Astrocyte of the cerebellum (primary cell): ENCODE measurements around the gene PIGN.

Source experiments
- DNase-seq: peaks from one replicate; pipeline ENCODE4 v3.0.0-alpha.2; 2011; ENCODE audit warnings: low read depth
- H3K4me3 ChIP-seq: 2 replicates; pipeline ENCODE4 v1.5.1; 2011; ENCODE audit warnings: mild to moderate bottlenecking, low read depth, low read length, moderate library complexity
- in situ Hi-C: cut with HindIII; loops from 2 replicates; pipeline ENCODE4 v1.10.0; 2017; ENCODE audit warnings: low sequenced_read_pairs
- TF ChIP-seq, protein P1 (sequence below): IDR thresholded peaks from 2 replicates; pipeline ENCODE4 v1.5.1; 2012; ENCODE audit warnings: low read length, low read depth, moderate library complexity, mild to moderate bottlenecking; ENCODE audit errors: missing control alignments

PIGN gene

DNA sequence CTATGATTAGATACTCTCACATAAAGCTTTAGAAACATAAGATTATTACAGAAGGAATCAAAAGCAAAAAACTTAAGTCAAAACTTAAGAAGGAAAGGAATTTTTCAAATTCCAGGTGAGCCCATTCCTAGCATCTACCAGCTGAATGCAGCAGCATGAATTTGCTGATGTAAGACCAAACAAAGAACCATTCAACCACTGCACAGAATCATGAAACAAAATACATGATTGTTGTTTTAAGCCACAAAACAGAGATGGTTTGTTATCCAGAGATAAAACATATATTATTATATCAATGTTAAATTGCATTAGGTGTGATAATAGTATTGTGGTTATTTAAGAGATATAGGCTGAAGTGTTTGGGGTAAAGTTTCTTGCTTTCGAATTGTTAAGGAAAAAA, 29.0 kb downstream of the PIGN start:
- in situ Hi-C loops = no loop called here
- H3K4me3 ChIP-seq = no peak overlapping the region
- no peak for DNase-seq
- TF ChIP-seq, protein P1, sequence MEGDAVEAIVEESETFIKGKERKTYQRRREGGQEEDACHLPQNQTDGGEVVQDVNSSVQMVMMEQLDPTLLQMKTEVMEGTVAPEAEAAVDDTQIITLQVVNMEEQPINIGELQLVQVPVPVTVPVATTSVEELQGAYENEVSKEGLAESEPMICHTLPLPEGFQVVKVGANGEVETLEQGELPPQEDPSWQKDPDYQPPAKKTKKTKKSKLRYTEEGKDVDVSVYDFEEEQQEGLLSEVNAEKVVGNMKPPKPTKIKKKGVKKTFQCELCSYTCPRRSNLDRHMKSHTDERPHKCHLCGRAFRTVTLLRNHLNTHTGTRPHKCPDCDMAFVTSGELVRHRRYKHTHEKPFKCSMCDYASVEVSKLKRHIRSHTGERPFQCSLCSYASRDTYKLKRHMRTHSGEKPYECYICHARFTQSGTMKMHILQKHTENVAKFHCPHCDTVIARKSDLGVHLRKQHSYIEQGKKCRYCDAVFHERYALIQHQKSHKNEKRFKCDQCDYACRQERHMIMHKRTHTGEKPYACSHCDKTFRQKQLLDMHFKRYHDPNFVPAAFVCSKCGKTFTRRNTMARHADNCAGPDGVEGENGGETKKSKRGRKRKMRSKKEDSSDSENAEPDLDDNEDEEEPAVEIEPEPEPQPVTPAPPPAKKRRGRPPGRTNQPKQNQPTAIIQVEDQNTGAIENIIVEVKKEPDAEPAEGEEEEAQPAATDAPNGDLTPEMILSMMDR = no peak

- in situ Hi-C loops = no loop called here
- no peak for DNase-seq
- TF ChIP-seq, protein P1 = no peak
- no peak overlapping the region for H3K4me3 ChIP-seq
Measured at GRCh38 chr18:62152844-62153243, 34.0 kb downstream of the PIGN start.

GRCh38 chr18:62151068-62151771, 35.6 kb downstream of the PIGN start:
- H3K4me3 ChIP-seq = no peak overlapping the region
- in situ Hi-C loops = no loop called here
- DNase-seq = no peak
- TF ChIP-seq, protein P1 = no peak

DNA sequence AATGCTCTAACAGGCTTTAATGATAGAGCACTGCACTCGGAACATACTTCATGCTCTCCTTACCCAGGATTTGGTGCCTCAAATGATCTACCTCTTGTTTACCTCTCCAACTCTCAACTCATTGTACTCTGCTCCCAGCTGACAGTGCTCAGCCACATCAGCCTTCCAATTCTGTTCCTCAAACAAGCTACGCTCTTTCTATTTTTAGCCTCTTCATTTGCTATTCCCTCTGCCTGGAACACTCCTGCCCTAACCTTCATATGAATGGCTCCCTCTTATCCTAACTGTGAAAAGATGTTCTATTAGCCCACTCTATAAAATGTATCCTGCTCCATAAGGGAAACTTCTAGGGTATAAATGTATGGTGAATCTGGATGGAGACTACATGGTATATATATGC, 42.5 kb downstream of the PIGN start:
- H3K4me3 ChIP-seq = no peak overlapping the region
- TF ChIP-seq, protein P1 = no peak
- in situ Hi-C loops = loop anchor here (5.0 kb wide), 1 partner anchor 33 kb away; no protein-coding TSS in a partner anchor
- DNase-seq = no peak

- in situ Hi-C loops = loop anchor here (5.0 kb wide), 1 partner anchor 37 kb away; no protein-coding TSS in a partner anchor
- no peak overlapping the region for H3K4me3 ChIP-seq
- TF ChIP-seq, protein P1 = no peak
- DNase-seq = no peak
Measured at GRCh38 chr18:62140259-62140658, 46.6 kb downstream of the PIGN start.

DNA sequence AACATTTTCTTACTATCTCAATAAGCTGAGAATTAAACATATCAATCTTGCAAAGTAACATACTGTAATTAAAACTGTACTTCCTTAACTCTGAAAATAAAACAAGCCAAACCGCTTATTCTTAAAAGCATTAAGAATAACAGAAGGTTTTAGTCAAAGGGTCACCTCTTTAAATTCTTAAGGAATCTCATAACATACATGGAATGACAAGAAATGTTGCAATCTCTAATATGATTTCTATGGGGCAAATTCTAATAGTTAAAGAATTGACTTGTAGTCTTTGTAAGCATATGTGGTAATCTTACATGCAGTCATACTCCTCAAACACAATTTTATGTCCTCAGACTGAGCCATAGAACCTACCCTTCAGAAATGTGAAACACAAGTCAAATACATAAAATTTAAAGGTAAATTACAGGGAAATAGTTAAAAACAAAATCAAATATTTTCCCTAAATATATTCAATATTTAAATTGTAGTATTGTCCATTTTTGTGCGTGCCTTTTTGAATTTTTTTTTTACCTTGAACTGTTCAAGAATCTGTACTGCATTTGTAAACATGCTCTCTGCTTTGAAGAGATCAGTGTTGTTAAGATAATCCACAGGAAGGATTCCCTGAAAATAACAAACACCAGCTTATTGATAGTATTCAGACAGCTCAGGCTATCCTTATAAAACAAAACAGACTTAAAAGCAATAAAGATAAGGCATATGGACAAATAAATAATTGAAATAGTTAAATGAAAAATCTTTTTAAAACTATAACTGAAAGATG, 48.2 kb downstream of the PIGN start:
- no peak for DNase-seq
- no peak overlapping the region for H3K4me3 ChIP-seq
- in situ Hi-C loops = no loop called here
- TF ChIP-seq, protein P1 = no peak
